H1 (cell line): ENCODE results near the gene PLBD1. TPM values are rescaled to one million over a fixed set of nuclear protein-coding genes. Genes with fewer than 3 reads are reported as not detected.

Experiments
- CTCF ChIA-PET: fragments of 300-600 bp; sonication (Branson Sonifier 250); formaldehyde crosslinking; loops from one replicate; lab custom pipeline; 2021; ENCODE audit not compliant: partially characterized antibody; lab: Charles Lee
- POLR2A ChIA-PET: fragments of 300-600 bp; sonication (Branson Sonifier 250); formaldehyde crosslinking; loops from one replicate; lab custom pipeline; 2021; ENCODE audit warnings: inconsistent platforms; ENCODE audit not compliant: partially characterized antibody; lab: Charles Lee
- DNase-seq, 2 experiments: peaks; one replicate each; pipeline versions ENCODE4 v3.0.0 to v3.0.0-alpha.2; 2010 to 2022; ENCODE audit warnings: low spot score in 2 of 2, low read depth in 1 of 2, mixed read lengths in 1 of 2
- FAIRE-seq: peaks from 2 replicates; lab custom pipeline; 2011; peaks lifted over from hg19 to GRCh38; lab: Jason Lieb, UNC
- H2AFZ ChIP-seq: 2 replicates; pipeline ENCODE4 v1.8.1; 2012; ENCODE audit warnings: low read length, inconsistent platforms
- H2AK5ac ChIP-seq: 2 replicates; pipeline ENCODE4 v1.6.1; 2013; ENCODE audit warnings: low read depth, low read length
- H2BK120ac ChIP-seq: replicated peaks from 2 replicates; pipeline ENCODE3; 2013; ENCODE audit warnings: low read depth, low read length, inconsistent platforms
- H2BK12ac ChIP-seq: 2 replicates; pipeline ENCODE4 v1.6.1; 2013; ENCODE audit warnings: low read depth, low read length
- H2BK15ac ChIP-seq: 2 replicates; pipeline ENCODE4 v1.6.1; 2013; ENCODE audit warnings: low read length
- H2BK20ac ChIP-seq: 2 replicates; pipeline ENCODE4 v1.6.1; 2013; ENCODE audit warnings: low read length
- H2BK5ac ChIP-seq: 2 replicates; pipeline ENCODE4 v1.6.1; 2013; ENCODE audit warnings: low read depth, low read length
- H3K14ac ChIP-seq: 2 replicates; pipeline ENCODE4 v1.6.1; 2013; ENCODE audit warnings: inconsistent platforms; ENCODE audit not compliant: insufficient read length
- H3K18ac ChIP-seq: 2 replicates; pipeline ENCODE4 v1.6.1; 2013; ENCODE audit warnings: low read length; ENCODE audit errors: extremely low read depth
- H3K23ac ChIP-seq: 2 replicates; pipeline ENCODE4 v1.6.1; 2013; ENCODE audit warnings: inconsistent platforms; ENCODE audit not compliant: insufficient read length
- H3K23me2 ChIP-seq: 2 replicates; pipeline ENCODE4 v1.6.1; 2013; ENCODE audit warnings: low read depth, low read length
- H3K27ac ChIP-seq: 2 replicates; pipeline ENCODE4 v1.6.1; 2011; ENCODE audit warnings: low read depth, low read length, inconsistent platforms
- H3K27me3 ChIP-seq, 4 experiments: replicated peaks in 1 of 4; 1 replicate in 1 of 4; 2 replicates in 3 of 4; pipeline versions ENCODE4 v1.6.1 to v1.8.1; 2011 to 2013; ENCODE audit warnings: low read length in 3 of 4, mild to moderate bottlenecking in 3 of 4, inconsistent platforms in 2 of 4, mixed read lengths in 2 of 4, moderate library complexity in 1 of 4; ENCODE audit not compliant: control insufficient read depth in 3 of 4, insufficient read depth in 3 of 4; ENCODE audit errors: extremely low read depth in 1 of 4
- H3K36me3 ChIP-seq, 4 experiments: 2 replicates each; pipeline versions ENCODE4 v1.6.1 to v1.8.1; 2011 to 2013; ENCODE audit warnings: mild to moderate bottlenecking in 4 of 4, low read length in 3 of 4, moderate library complexity in 2 of 4, control low read depth in 1 of 4, inconsistent platforms in 1 of 4; ENCODE audit not compliant: insufficient read depth in 4 of 4, control insufficient read depth in 2 of 4
- H3K4ac ChIP-seq: replicated peaks from 2 replicates; pipeline ENCODE3; 2013; ENCODE audit warnings: low read length, low read depth, mixed read lengths, inconsistent platforms; ENCODE audit not compliant: insufficient read length
- H3K4me1 ChIP-seq, 4 experiments: replicated peaks in 1 of 4; 1 replicate in 1 of 4; 2 replicates in 3 of 4; pipeline versions ENCODE4 v1.6.1 to v1.8.1; 2011 to 2013; ENCODE audit warnings: low read length in 3 of 4, inconsistent platforms in 2 of 4, mixed read lengths in 1 of 4; ENCODE audit not compliant: insufficient read depth in 4 of 4, control insufficient read depth in 3 of 4
- H3K4me2 ChIP-seq, 2 experiments: 2 replicates each; pipeline versions ENCODE4 v1.6.1 to v1.8.1; 2011 to 2013; ENCODE audit warnings: low read depth in 2 of 2, low read length in 2 of 2, control low read depth in 1 of 2, inconsistent platforms in 1 of 2, mild to moderate bottlenecking in 1 of 2; ENCODE audit not compliant: insufficient read depth in 1 of 2
- H3K4me3 ChIP-seq, 4 experiments: fragments of 200-600, 300-600 bp in 1 of 4; sonication (generic), shearing (Covaris generic), sonication (Bioruptor Twin) in 1 of 4; 2 replicates each; pipeline versions ENCODE4 v1.5.1 to v1.8.1; 2011 to 2016; ENCODE audit warnings: low read length in 4 of 4, low read depth in 3 of 4, control low read depth in 2 of 4, inconsistent platforms in 2 of 4, mild to moderate bottlenecking in 2 of 4, mixed read lengths in 1 of 4, moderate library complexity in 1 of 4; ENCODE audit not compliant: insufficient read depth in 2 of 4; ENCODE audit errors: extremely low read depth in 1 of 4
- H3K56ac ChIP-seq: replicated peaks from 2 replicates; pipeline ENCODE3; 2013; ENCODE audit warnings: low read depth, mild to moderate bottlenecking, mixed read lengths, low read length, inconsistent platforms; ENCODE audit not compliant: insufficient read length
- H3K79me1 ChIP-seq: 2 replicates; pipeline ENCODE4 v1.6.1; 2013; ENCODE audit warnings: low read depth, low read length, control low read depth
- H3K79me2 ChIP-seq, 2 experiments: 2 replicates each; pipeline versions ENCODE4 v1.6.1 to v1.8.1; 2012 to 2013; ENCODE audit warnings: low read length in 2 of 2, mild to moderate bottlenecking in 2 of 2, inconsistent platforms in 1 of 2; ENCODE audit not compliant: insufficient read depth in 2 of 2, control insufficient read depth in 1 of 2
- H3K9ac ChIP-seq, 4 experiments: replicated peaks in 1 of 4; 1 replicate in 1 of 4; 2 replicates in 3 of 4; pipeline versions ENCODE4 v1.6.1 to v1.8.1; 2011 to 2013; ENCODE audit warnings: low read depth in 3 of 4, low read length in 3 of 4, control low read depth in 2 of 4, mild to moderate bottlenecking in 2 of 4, moderate library complexity in 2 of 4, inconsistent platforms in 1 of 4; ENCODE audit errors: extremely low read depth in 1 of 4
- H3K9me3 ChIP-seq, 2 experiments: 2 replicates each; pipeline versions ENCODE4 v1.6.1 to v1.8.1; 2012 to 2013; ENCODE audit warnings: mild to moderate bottlenecking in 2 of 2, moderate library complexity in 2 of 2, control low read depth in 1 of 2, inconsistent platforms in 1 of 2, low read depth in 1 of 2, low read length in 1 of 2, mixed read lengths in 1 of 2; ENCODE audit not compliant: insufficient read depth in 2 of 2
- H4K20me1 ChIP-seq, 2 experiments: replicated peaks in 1 of 2; 2 replicates each; pipeline versions ENCODE3 to v1.8.1; 2011 to 2013; ENCODE audit warnings: inconsistent platforms in 2 of 2, low read length in 2 of 2, mild to moderate bottlenecking in 1 of 2; ENCODE audit not compliant: insufficient read depth in 2 of 2, control insufficient read depth in 1 of 2
- H4K5ac ChIP-seq: 2 replicates; pipeline ENCODE4 v1.6.1; 2013; ENCODE audit warnings: low read length, low read depth, mixed read lengths, inconsistent platforms; ENCODE audit not compliant: insufficient read length
- H4K8ac ChIP-seq: 2 replicates; pipeline ENCODE4 v1.8.0; 2013; ENCODE audit warnings: mild to moderate bottlenecking, moderate library complexity, low read length, inconsistent platforms; ENCODE audit not compliant: insufficient read depth; ENCODE audit errors: extremely low read depth
- H4K91ac ChIP-seq: replicated peaks from 2 replicates; pipeline ENCODE3; 2013; ENCODE audit warnings: low read length, mixed read lengths, inconsistent platforms; ENCODE audit not compliant: insufficient read length
- CEBPB ChIP-seq: IDR thresholded peaks from 2 replicates; pipeline ENCODE4 v1.6.1; 2012; ENCODE audit warnings: low read depth, low read length
- WGBS, 2 experiments: shearing (Covaris generic) in 1 of 2; methylation state at CpG; one replicate each; pipeline versions ENCODE4 v1.1.6 to v1.1.7; 2013 to 2015; ENCODE audit warnings: low lambda C conversion rate in 2 of 2, mixed read lengths in 2 of 2, inconsistent platforms in 1 of 2, low coverage in 1 of 2, missing lambda C conversion rate in 1 of 2; ENCODE audit not compliant: insufficient replicate concordance in 2 of 2, insufficient coverage in 1 of 2, insufficient read length in 1 of 2; ENCODE audit errors: extremely low coverage in 1 of 2, missing lambda C conversion rate in 1 of 2; 5-methylcytosine and 5-hydroxymethylcytosine counted together
- polyA plus RNA-seq, 7 experiments: library from polyadenylated mRNA; depleted of rRNA in 3 of 7; stranded (reverse) in 5 of 7; unstranded in 2 of 7; fragments of >200 nt in 5 of 7; fragments of 200-250 nt in 2 of 7; gene quantifications; 1 replicate in 5 of 7; 2 replicates in 1 of 7; 4 replicates in 1 of 7; pipeline versions ENCODE4 v1.2.1 to v1.2.3, GENCODE V29; 2011 to 2013; ENCODE audit warnings: missing spikeins in 2 of 7, mixed read lengths in 2 of 7
- total RNA-seq: library from RNA; stranded (reverse); fragmentation: NEBNext Ultra II Directional; extraction: Animal tissue kit (Norgen Biotek cat#: 25700); gene quantifications from 2 replicates; pipeline ENCODE4 v1.2.1, GENCODE V29; 2021
- TF ChIP-seq, protein P1 (sequence below): IDR thresholded peaks from 2 replicates; pipeline ENCODE4 v1.6.1; 2012; ENCODE audit warnings: inconsistent platforms

Gene PLBD1
- total and polyA plus RNA-seq, 2 of the 8 experiments (the other 6 are each of a cell fraction or from before 2014, with no cell fraction given) = 6.3 to 12.3 TPM

DNA sequence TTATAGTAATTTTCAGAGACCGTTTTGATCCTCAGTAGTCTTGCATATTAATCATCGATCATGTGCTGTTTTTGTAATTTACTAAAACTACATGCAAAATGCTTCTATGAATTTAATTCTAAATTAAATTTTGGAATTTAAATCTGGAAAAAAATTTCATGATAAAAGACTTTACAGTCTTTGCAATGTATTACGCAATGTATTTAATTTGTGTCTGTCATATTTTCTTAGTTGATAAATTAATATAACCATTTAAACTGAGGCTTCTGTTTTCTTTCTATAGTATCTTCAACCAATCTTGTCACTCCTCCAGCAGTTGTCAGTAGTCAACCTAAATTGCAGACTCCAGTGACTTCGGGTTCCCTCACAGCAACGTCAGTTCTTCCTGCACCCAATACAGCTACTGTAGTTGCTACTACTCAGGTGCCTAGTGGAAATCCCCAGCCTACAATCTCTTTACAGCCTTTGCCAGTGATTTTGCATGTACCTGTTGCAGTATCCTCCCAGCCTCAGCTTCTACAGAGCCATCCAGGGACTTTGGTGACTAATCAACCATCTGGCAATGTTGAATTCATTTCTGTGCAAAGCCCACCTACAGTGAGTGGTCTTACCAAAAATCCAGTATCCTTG is 107.4 kb downstream of the PLBD1 start:
- no peak overlapping the region for H3K56ac ChIP-seq
- H2BK20ac ChIP-seq = no peak overlapping the region
- H3K79me2 ChIP-seq = peaks cover 3 to 45% of the 10 kb centered on the region in 2 experiments; a peak in 2 of 4 replicates
- no peaks in the 10 kb centered on the region; the same call in 1 of the 2 replicates for H3K23me2 ChIP-seq
- H2BK5ac ChIP-seq = no peak overlapping the region
- FAIRE-seq (no peak), DNase-seq (no peak)
- no peak overlapping the region for H3K9ac ChIP-seq
- H4K91ac ChIP-seq = no peak overlapping the region
- CTCF ChIA-PET = interaction anchor here (0.5 kb wide), 1 partner anchor 29 kb away, joined by 3 read pairs; no protein-coding TSS in a partner anchor
- no peaks in the 10 kb centered on the region for H3K79me1 ChIP-seq
- H3K23ac ChIP-seq = no peak overlapping the region
- no peak overlapping the region for H4K5ac ChIP-seq
- no peaks in the 10 kb centered on the region for H3K27me3 ChIP-seq
- 91% methylated on average over 5 of the region's 5 CpGs; no CpG with 5 or more reads in 1 of the 2 experiments for WGBS, 2 experiments
- H3K14ac ChIP-seq = no peak overlapping the region
- no peak overlapping the region for H3K4me3 ChIP-seq
- TF ChIP-seq CEBPB = peak; percentile 82; the same call in 1 of the 2 replicates
- TF ChIP-seq, protein P1, sequence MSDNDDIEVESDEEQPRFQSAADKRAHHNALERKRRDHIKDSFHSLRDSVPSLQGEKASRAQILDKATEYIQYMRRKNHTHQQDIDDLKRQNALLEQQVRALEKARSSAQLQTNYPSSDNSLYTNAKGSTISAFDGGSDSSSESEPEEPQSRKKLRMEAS = no peak
- no peak overlapping the region for H2AFZ ChIP-seq
- H2BK120ac ChIP-seq = no peak overlapping the region
- peaks cover 3 to 72% (median 15%) of the 10 kb centered on the region in 4 experiments for H3K36me3 ChIP-seq
- H2BK12ac ChIP-seq = no peak overlapping the region
- H3K4ac ChIP-seq = no peak overlapping the region
- H3K9me3 ChIP-seq = no peaks in the 10 kb centered on the region
- POLR2A ChIA-PET = no interaction called here
- no peak overlapping the region for H3K4me2 ChIP-seq
- no peak overlapping the region for H2AK5ac ChIP-seq
- no peak overlapping the region for H3K27ac ChIP-seq
- no peak overlapping the region for H3K18ac ChIP-seq
- no peak overlapping the region for H2BK15ac ChIP-seq
- no peaks in the 10 kb centered on the region for H4K20me1 ChIP-seq
- H4K8ac ChIP-seq = no peak overlapping the region
- H3K4me1 ChIP-seq = peaks cover 0 to 5% (median 0%) of the 10 kb centered on the region in 4 experiments; a peak in 2 of 7 replicates
